A549 (cell line): Measurements from ENCODE around the gene SNTG2. TPM values are rescaled to one million over a fixed set of nuclear protein-coding genes. Genes with fewer than 3 reads are reported as not detected.
A peak's percentile ranks its signal among the peaks of the same experiment; 100 is the strongest.

Source experiments
- ATAC-seq, 2 experiments: fragments of 200-7000 bp in 1 of 2; fragments of >200 bp in 1 of 2; cut with Nextera tagmentation in 1 of 2; cut with Tn5 transposase in 1 of 2; 3 replicates each; pipeline versions ENCODE4 v1.8.0 to v1.9.1; 2018 to 2020; ENCODE audit warnings: mild to moderate bottlenecking in 1 of 2, moderate library complexity in 1 of 2
- CTCF ChIA-PET: fragments of 300-600 bp; sonication (Branson Sonifier 250); formaldehyde crosslinking; extraction: SDS; loops from one replicate; lab custom pipeline; 2021; ENCODE audit warnings: antibody characterized with exemption, inconsistent platforms; lab: Yijun Ruan, JAX
- POLR2A ChIA-PET: fragments of 350-600 bp; formaldehyde crosslinking; extraction: SDS; loops from one replicate; lab custom pipeline; 2021; ENCODE audit warnings: antibody characterized with exemption, inconsistent platforms; lab: Yijun Ruan, JAX
- DNase-seq, 2 experiments: peaks; one replicate each; pipeline versions ENCODE4 v3.0.0 to v3.0.0-alpha.2; 2011 to 2016; ENCODE audit warnings: low read depth in 1 of 2, low spot score in 1 of 2
- FAIRE-seq: peaks from 2 replicates; lab custom pipeline; 2011; peaks lifted over from hg19 to GRCh38; lab: Jason Lieb, UNC
- H3K27ac ChIP-seq, 2 experiments: fragments of >200 bp; sonication (Bioruptor Twin); formaldehyde crosslinking; 3 replicates each; pipeline ENCODE4 v1.5.1; 2016 to 2017
- H3K4me1 ChIP-seq: fragments of >200 bp; sonication (Bioruptor Twin); formaldehyde crosslinking; 3 replicates; pipeline ENCODE4 v1.6.1; 2016
- H3K4me2 ChIP-seq: fragments of >200 bp; sonication (Bioruptor Twin); formaldehyde crosslinking; 3 replicates; pipeline ENCODE4 v1.6.1; 2016
- H3K4me3 ChIP-seq: fragments of >200 bp; sonication (Bioruptor Twin); formaldehyde crosslinking; 3 replicates; pipeline ENCODE4 v1.5.1; 2016
- H3K9me3 ChIP-seq: fragments of >200 bp; sonication (Bioruptor Twin); formaldehyde crosslinking; 3 replicates; pipeline ENCODE4 v1.6.1; 2016
- BHLHE40 ChIP-seq: IDR thresholded peaks from 2 replicates; pipeline ENCODE4 v1.6.1; 2012; ENCODE audit warnings: low read depth, low read length, inconsistent platforms
- CBX8 ChIP-seq: fragments of 200-600 bp; sonication (generic); IDR thresholded peaks from 2 replicates; pipeline ENCODE4 v1.6.1; 2016
- CHD2 ChIP-seq: fragments of 150-350 bp; IDR thresholded peaks from 2 replicates; pipeline ENCODE4 v1.6.1; 2014; ENCODE audit warnings: low read length; ENCODE audit not compliant: partially characterized antibody
- EP300 ChIP-seq, 2 experiments: fragments of >200 bp; sonication (Bioruptor Twin); formaldehyde crosslinking; IDR thresholded peaks; 2 replicates in 1 of 2; 3 replicates in 1 of 2; pipeline ENCODE4 v1.6.1; 2016 to 2017
- ESRRA ChIP-seq: fragments of 150-350 bp; IDR thresholded peaks from 2 replicates; pipeline ENCODE4 v1.6.1; 2014; ENCODE audit warnings: mild to moderate bottlenecking, low read length, borderline replicate concordance
- GATA3 ChIP-seq: IDR thresholded peaks from 2 replicates; pipeline ENCODE4 v1.6.1; 2012; ENCODE audit warnings: borderline replicate concordance
- HEYL ChIP-seq: fragments of 250-450 bp; sonication (Bioruptor Pico); IDR thresholded peaks from 2 replicates; pipeline ENCODE4 v1.8.0; 2021; ENCODE audit warnings: mild to moderate bottlenecking, moderate library complexity
- HOXB13 ChIP-seq: fragments of 250-450 bp; sonication (Bioruptor Pico); IDR thresholded peaks from 2 replicates; pipeline ENCODE4 v1.5.0; 2020; ENCODE audit warnings: low read depth, mild to moderate bottlenecking, moderate library complexity
- HOXB5 ChIP-seq: fragments of 250-450 bp; sonication (Bioruptor Pico); IDR thresholded peaks from 2 replicates; pipeline ENCODE4 v1.5.0; 2020; ENCODE audit warnings: mild to moderate bottlenecking, moderate library complexity
- JUNB ChIP-seq: fragments of >200 bp; sonication (Bioruptor Twin); formaldehyde crosslinking; IDR thresholded peaks from 2 replicates; pipeline ENCODE4 v1.6.1; 2016
- KDM1A ChIP-seq: fragments of 200-600 bp; sonication (generic); IDR thresholded peaks from 2 replicates; pipeline ENCODE4 v1.6.1; 2016; ENCODE audit warnings: low read depth, mild to moderate bottlenecking
- MYC ChIP-seq: IDR thresholded peaks from 2 replicates; pipeline ENCODE4 v1.6.1; 2012; ENCODE audit warnings: mild to moderate bottlenecking, inconsistent platforms, low read length, improper control_type of control experiment, borderline replicate concordance
- NFE2L2 ChIP-seq: fragments of 150-350 bp; conservative IDR thresholded peaks from 2 replicates; pipeline ENCODE4 v1.6.1; 2014; ENCODE audit warnings: low read length
- POLR2A ChIP-seq: IDR thresholded peaks from 2 replicates; pipeline ENCODE4 v1.6.1; 2012; ENCODE audit warnings: mild to moderate bottlenecking, low read length
- POLR2AphosphoS2 ChIP-seq: conservative IDR thresholded peaks from 2 replicates; pipeline ENCODE4 v1.6.1; 2012; ENCODE audit warnings: low read length, improper control_type of control experiment, inconsistent platforms
- SMC3 ChIP-seq: fragments of >200 bp; sonication (Bioruptor Twin); formaldehyde crosslinking; IDR thresholded peaks from 3 replicates; pipeline ENCODE4 v1.6.1; 2018; ENCODE audit warnings: inconsistent platforms
- TP53 ChIP-seq: fragments of 250-450 bp; sonication (Bioruptor Pico); IDR thresholded peaks from 2 replicates; pipeline ENCODE4 v1.5.0; 2021; ENCODE audit warnings: mild to moderate bottlenecking, moderate library complexity
- ZC3H11A ChIP-seq: fragments of 450-650 bp; IDR thresholded peaks from 2 replicates; pipeline ENCODE4 v1.6.1; 2014; ENCODE audit warnings: antibody characterized with exemption, mild to moderate bottlenecking
- ZSCAN20 ChIP-seq: fragments of 250-450 bp; sonication (Bioruptor Pico); IDR thresholded peaks from 2 replicates; pipeline ENCODE4 v1.8.0; 2022; ENCODE audit warnings: mild to moderate bottlenecking, moderate library complexity
- WGBS: methylation state at CpG from one replicate; pipeline ENCODE4 v1.1.6; 2017; ENCODE audit errors: missing lambda C conversion rate; 5-methylcytosine and 5-hydroxymethylcytosine counted together
- polyA plus RNA-seq, 4 experiments: library from polyadenylated mRNA; depleted of rRNA in 3 of 4; stranded (reverse); fragments of >200 nt; fragmentation: RNase III in 1 of 4; extraction: RNeasy Plus Mini Kit Qiagen cat#74134 plus additional on column Dnase treatment in 1 of 4; gene quantifications; 2 replicates in 3 of 4; 3 replicates in 1 of 4; pipeline ENCODE4 v1.2.3, GENCODE V29; 2011 to 2017
- TF ChIP-seq, protein P1 (sequence below): fragments of 250-450 bp; sonication (Bioruptor Pico); IDR thresholded peaks from 2 replicates; pipeline ENCODE4 v1.5.0; 2021; ENCODE audit warnings: mild to moderate bottlenecking, moderate library complexity, borderline replicate concordance
- TF ChIP-seq, protein P2 (sequence below): fragments of 250-450 bp; sonication (Bioruptor Pico); IDR thresholded peaks from 2 replicates; pipeline ENCODE4 v1.5.0; 2020; ENCODE audit warnings: low read depth, mild to moderate bottlenecking, moderate library complexity
- TF ChIP-seq, protein P3 (sequence below): fragments of 450-650 bp; IDR thresholded peaks from 2 replicates; pipeline ENCODE4 v1.6.1; 2014; ENCODE audit warnings: antibody characterized with exemption

SNTG2 gene
- polyA plus RNA-seq, 2 of the 4 experiments (the other 2 are of a cell fraction): not detected

DNA sequence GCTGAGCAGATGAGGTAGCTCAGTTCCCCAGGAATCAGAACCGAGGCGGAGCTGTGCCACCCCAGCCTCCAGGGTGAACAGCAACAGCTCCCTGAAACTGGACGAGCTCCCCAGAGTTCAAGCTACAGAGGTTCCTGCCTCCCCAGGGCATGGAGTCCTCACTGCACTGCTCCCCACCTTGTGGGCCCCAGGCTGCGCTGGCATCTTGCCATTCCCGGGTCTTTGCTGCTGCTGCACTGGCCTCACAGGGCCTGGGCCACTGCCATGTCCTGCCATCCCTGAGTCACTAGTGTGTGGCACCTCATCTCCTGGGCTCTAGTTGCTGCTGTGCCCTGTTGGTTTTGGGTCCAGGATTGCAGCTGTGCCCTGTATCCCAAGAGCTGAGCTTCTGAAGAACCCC is 166.9 kb downstream of the SNTG2 start:
- ATAC-seq (no peak), FAIRE-seq (no peak), DNase-seq (no peak)
- Histone ChIP-seq H3K4me1 (no peaks in the 10 kb centered on the region), H3K27ac (no peak overlapping the region), H3K4me3 (no peak overlapping the region), H3K4me2 (no peak overlapping the region), H3K9me3 (peaks cover 13% of the 10 kb centered on the region; the same call in 2 of the 3 replicates)
- no peak for TF ChIP-seq EP300 (IDR thresholded peaks at IDR 0.05)
- TF ChIP-seq TP53: no peak
- TF ChIP-seq POLR2A: no peak
- 0% methylated on average over 5 of the region's 5 CpGs for WGBS
- ChIA-PET CTCF (interaction anchor here (2.3 kb wide), 1 partner anchor 23 kb away, joined by 7 read pairs; no protein-coding TSS in a partner anchor), POLR2A (no interaction called here)

DNA sequence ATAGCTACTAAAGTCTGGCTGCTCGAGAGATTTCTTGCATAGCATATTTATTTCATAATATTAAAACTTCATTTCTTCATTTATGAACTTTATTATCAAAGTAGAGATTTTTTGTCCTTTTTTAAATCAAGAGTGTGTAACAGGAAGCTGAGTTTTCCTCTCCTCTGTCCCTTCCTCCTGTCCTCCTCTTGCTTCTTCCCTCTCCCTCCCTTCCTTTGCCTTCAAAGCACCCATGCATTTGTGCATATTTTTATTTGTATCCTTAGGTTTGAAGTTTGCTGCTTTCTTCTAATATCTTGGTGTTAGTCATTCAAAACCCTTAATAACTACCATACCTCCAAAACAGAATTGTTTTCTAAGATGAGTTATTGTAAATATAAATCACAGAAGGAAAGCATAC is 174.6 kb downstream of the SNTG2 start:
- H3K4me3 ChIP-seq: no peak overlapping the region
- WGBS: 2% methylated on average over 1 of the region's 1 CpG
- ATAC-seq (no peak), DNase-seq (no peak), FAIRE-seq (no peak)
- H3K27ac ChIP-seq: no peak overlapping the region
- ChIA-PET POLR2A (no interaction called here), CTCF (interaction anchor here (0.6 kb wide), 1 partner anchor 14 kb away, joined by 3 read pairs; no protein-coding TSS in a partner anchor)
- TF ChIP-seq ESRRA: no peak
- TF ChIP-seq NFE2L2: no peak
- TF ChIP-seq, protein P1, sequence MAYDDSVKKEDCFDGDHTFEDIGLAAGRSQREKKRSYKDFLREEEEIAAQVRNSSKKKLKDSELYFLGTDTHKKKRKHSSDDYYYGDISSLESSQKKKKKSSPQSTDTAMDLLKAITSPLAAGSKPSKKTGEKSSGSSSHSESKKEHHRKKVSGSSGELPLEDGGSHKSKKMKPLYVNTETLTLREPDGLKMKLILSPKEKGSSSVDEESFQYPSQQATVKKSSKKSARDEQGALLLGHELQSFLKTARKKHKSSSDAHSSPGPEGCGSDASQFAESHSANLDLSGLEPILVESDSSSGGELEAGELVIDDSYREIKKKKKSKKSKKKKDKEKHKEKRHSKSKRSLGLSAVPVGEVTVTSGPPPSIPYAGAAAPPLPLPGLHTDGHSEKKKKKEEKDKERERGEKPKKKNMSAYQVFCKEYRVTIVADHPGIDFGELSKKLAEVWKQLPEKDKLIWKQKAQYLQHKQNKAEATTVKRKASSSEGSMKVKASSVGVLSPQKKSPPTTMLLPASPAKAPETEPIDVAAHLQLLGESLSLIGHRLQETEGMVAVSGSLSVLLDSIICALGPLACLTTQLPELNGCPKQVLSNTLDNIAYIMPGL (CRISPR knock-in tag): no peak
- TF ChIP-seq, protein P2, sequence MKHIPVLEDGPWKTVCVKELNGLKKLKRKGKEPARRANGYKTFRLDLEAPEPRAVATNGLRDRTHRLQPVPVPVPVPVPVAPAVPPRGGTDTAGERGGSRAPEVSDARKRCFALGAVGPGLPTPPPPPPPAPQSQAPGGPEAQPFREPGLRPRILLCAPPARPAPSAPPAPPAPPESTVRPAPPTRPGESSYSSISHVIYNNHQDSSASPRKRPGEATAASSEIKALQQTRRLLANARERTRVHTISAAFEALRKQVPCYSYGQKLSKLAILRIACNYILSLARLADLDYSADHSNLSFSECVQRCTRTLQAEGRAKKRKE (CRISPR knock-in tag): no peak
- no peak for TF ChIP-seq HEYL
- no peak for TF ChIP-seq MYC
- no peak for TF ChIP-seq HOXB13 (CRISPR knock-in tag)
- TF ChIP-seq CBX8: no peak
- TF ChIP-seq GATA3: no peak
- no peak for TF ChIP-seq KDM1A
- no peaks in the 10 kb centered on the region for H3K9me3 ChIP-seq
- no peak overlapping the region for H3K4me2 ChIP-seq
- no peaks in the 10 kb centered on the region for H3K4me1 ChIP-seq

DNA sequence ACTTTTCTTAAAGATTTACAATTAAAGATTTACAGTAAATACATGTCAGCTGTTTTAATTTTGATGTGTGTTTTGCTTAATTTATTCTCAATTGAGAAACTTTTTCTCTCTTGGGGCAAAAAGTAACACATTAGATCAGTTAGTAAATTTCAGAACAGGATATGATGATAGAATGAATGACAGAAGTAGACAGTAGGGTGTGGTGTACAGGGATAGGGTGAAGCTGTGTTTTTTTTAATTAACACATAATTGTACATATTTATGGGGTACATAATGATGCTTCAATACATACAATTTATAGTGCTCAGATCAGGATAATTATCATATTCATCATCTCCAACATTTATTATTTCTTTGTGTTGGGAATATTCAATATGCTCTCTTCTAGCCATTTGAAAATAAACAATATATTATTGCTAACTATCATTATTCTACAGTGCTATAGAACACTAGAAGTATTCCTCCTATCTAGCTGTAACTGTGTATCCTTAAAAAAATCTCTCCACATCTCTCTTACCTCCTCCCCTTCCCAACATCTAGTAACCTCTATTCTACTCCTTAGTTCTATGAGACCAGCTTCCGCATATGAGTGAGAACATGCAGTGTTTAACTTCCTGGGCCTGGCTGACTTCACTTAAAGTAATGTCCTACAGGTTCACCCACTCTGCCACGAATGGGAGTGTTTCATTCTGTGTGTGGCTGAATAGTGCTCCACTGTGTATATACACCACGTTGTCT is 175.2 kb downstream of the SNTG2 start:
- no peak for DNase-seq
- H3K27ac ChIP-seq: no peak overlapping the region
- TF ChIP-seq HOXB5 (CRISPR knock-in tag) (no peak), BHLHE40 (no peak), EP300 (IDR thresholded peaks at IDR 0.05) (no peak), ZSCAN20 (CRISPR knock-in tag) (no peak)
- TF ChIP-seq, protein P3, sequence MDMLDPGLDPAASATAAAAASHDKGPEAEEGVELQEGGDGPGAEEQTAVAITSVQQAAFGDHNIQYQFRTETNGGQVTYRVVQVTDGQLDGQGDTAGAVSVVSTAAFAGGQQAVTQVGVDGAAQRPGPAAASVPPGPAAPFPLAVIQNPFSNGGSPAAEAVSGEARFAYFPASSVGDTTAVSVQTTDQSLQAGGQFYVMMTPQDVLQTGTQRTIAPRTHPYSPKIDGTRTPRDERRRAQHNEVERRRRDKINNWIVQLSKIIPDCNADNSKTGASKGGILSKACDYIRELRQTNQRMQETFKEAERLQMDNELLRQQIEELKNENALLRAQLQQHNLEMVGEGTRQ: no peak
- H3K4me2 ChIP-seq: no peak overlapping the region
- ATAC-seq: no peak
- H3K9me3 ChIP-seq: no peaks in the 10 kb centered on the region
- 9% methylated on average over 3 of the region's 3 CpGs for WGBS
- H3K4me3 ChIP-seq: no peak overlapping the region
- POLR2A ChIA-PET: no interaction called here
- FAIRE-seq: no peak
- no peaks in the 10 kb centered on the region for H3K4me1 ChIP-seq
- CTCF ChIA-PET: no interaction called here

DNA sequence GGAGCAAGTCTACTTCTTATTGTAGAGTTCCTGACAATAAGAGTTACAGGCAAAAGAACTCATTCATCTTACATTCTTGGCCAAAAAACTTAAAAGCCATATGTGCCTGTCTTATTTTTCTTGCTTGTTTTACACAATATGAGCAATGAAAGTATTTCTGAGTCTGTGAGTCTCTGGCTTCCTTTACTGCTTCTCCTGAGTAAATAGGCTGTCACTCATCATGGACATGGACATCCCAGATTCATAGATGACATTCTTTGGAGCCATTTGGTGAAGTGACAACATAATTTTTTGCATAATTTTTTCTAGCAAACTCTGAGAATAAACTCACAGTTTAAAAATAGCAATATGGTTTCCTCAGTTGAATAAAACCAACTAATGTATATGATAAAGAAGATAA is 179.3 kb downstream of the SNTG2 start:
- no peak for DNase-seq
- ChIA-PET CTCF (interaction anchor here (1.7 kb wide), 1 partner anchor 11 kb away, joined by 8 read pairs; no protein-coding TSS in a partner anchor), POLR2A (no interaction called here)
- FAIRE-seq: peak; percentile 36
- no peak for TF ChIP-seq ZC3H11A
- no peak for TF ChIP-seq JUNB
- TF ChIP-seq SMC3: no peak
- no peak for TF ChIP-seq CHD2
- TF ChIP-seq POLR2AphosphoS2: no peak
- TF ChIP-seq, protein P3: no peak
- Histone ChIP-seq H3K9me3 (no peaks in the 10 kb centered on the region), H3K4me3 (no peak overlapping the region), H3K4me2 (no peak overlapping the region), H3K27ac (no peak overlapping the region), H3K4me1 (no peaks in the 10 kb centered on the region)
- no peak for ATAC-seq
